Measurements from ENCODE around the gene PPP1CC. TPM values are rescaled to one million over a fixed set of nuclear protein-coding genes. Genes with fewer than 3 reads are reported as not detected.

Gene PPP1CC
- total RNA-seq, 4 donors from 2014 or later, result 87.3 to 127 (median 104) TPM

DNA sequence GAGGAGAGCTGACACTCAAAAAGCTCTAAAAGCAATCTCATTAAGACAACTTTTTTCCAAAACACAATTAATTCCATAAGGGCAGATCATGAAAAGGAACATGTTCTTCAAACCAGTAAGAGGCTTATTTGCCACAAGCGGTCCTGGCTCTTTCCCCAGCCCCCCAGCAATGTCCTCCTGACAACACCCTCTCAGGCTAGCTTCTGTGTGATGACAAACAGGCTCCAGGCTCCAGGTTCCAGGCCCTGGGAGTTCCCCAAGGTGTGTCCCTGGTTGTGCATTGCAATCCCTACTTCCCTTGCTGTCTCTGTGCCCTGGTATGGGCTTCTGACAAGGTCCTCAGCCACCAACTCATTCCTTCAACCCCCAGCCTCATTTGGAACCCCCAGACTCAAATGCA, 62.7 kb downstream of the PPP1CC start:
- ATAC-seq (ENCODE audit: low FRiP score) (no peak), DNase-seq (ENCODE audit: low spot score) (no peak)
- TF ChIP-seq, protein P1, sequence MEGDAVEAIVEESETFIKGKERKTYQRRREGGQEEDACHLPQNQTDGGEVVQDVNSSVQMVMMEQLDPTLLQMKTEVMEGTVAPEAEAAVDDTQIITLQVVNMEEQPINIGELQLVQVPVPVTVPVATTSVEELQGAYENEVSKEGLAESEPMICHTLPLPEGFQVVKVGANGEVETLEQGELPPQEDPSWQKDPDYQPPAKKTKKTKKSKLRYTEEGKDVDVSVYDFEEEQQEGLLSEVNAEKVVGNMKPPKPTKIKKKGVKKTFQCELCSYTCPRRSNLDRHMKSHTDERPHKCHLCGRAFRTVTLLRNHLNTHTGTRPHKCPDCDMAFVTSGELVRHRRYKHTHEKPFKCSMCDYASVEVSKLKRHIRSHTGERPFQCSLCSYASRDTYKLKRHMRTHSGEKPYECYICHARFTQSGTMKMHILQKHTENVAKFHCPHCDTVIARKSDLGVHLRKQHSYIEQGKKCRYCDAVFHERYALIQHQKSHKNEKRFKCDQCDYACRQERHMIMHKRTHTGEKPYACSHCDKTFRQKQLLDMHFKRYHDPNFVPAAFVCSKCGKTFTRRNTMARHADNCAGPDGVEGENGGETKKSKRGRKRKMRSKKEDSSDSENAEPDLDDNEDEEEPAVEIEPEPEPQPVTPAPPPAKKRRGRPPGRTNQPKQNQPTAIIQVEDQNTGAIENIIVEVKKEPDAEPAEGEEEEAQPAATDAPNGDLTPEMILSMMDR (IDR thresholded peaks at IDR 0.05), result no peak

DNA sequence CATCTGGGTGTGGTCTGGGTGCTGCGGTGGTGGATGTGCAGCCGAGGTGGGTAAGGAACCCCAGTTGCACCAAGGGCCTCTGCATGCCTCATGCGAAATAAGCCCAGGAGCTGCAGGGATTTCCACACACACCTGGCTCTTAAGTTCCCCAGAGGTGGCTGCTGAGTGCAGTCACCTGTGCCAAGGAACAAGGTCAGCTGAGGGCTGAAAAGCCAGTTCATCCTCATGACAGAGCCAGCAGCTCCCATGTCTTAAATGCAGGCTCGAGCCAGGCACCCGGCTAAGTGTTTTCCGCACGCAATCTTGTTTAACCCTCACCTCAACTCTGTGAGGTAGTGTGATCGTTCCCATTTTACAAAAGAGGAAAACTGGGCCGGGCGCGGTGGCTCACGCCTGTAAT, 63.5 kb downstream of the PPP1CC start:
- ATAC-seq (ENCODE audit: low FRiP score) (no peak), DNase-seq (ENCODE audit: low spot score) (no peak)
- TF ChIP-seq, protein P1 (IDR thresholded peaks at IDR 0.05), result no peak

GRCh38 chr12:110677982-110678381, 64.7 kb downstream of the PPP1CC start:
- TF ChIP-seq, protein P1 (IDR thresholded peaks at IDR 0.05), result no peak
- ATAC-seq (ENCODE audit: low FRiP score), result no peak

DNA sequence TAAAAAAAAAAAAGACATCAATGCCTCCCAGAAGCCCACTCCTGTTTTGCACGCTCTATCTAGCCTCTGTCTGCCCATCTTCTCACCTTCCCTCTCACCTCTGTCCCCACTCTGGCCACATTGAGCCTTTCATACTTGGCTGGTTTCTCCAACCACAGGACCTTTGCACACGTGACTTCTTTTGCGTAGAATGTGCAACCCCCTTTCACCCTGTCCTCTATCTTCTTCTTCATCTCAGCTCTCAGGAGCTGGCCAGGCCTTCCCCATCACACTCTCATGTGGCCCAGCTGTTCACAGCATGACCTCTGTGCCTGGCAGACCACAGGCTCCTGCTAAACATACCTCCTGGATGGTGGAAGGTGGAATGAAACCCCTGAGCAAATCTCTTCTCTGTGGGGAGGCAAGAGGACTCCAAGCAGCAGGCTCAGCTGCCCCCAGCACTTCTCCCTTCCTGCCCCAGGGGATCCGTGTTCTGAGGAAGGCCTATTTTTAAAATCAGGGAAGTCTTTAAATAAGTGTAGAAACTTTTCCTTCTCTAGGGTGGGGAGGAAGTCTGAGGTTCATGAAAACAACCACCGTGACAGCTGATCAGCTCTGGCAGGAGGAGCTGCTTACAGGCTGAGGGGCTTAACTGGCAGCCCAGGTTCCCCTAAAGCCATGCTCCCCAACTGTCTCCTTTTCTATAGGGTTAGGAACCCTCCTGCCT, 65.3 kb downstream of the PPP1CC start:
- DNase-seq (ENCODE audit: low spot score) (no peak), ATAC-seq (ENCODE audit: low FRiP score) (no peak)
- TF ChIP-seq, protein P1 (IDR thresholded peaks at IDR 0.05), result no peak

More at GRCh38 chr12:110677982-110678381, 64.7 kb downstream of the PPP1CC start:
- no peak for DNase-seq (ENCODE audit: low spot score)

GRCh38 chr12:110676171-110676570, 66.5 kb downstream of the PPP1CC start:
- TF ChIP-seq, protein P1 (IDR thresholded peaks at IDR 0.05), result no peak
- ATAC-seq (ENCODE audit: low FRiP score), result no peak

GRCh38 chr12:110670161-110670701, 72.5 kb downstream of the PPP1CC start:
- no peak for DNase-seq (ENCODE audit: low spot score)
- ATAC-seq (ENCODE audit: low FRiP score), result no peak
- TF ChIP-seq, protein P1 (IDR thresholded peaks at IDR 0.05), result no peak

More at GRCh38 chr12:110676171-110676570, 66.5 kb downstream of the PPP1CC start:
- no peak for DNase-seq (ENCODE audit: low spot score)

Other genes starting within 250 kb of the PPP1CC start
- gene VPS29, start 240.8 kb downstream of the PPP1CC start, total RNA-seq, result 10 to 100 TPM; 83.5 to 98.8 (median 86.8) TPM
- gene RAD9B, start 240.6 kb downstream of the PPP1CC start, total RNA-seq, result under 1 TPM in 2 of 4 donors, not detected in 2; 0.31 to 0.60 TPM
- 10 to 100 TPM; 20.8 to 49.1 (median 23.4) TPM for gene PPTC7, start 159.6 kb downstream of the PPP1CC start, total RNA-seq
- 10 to 100 TPM; 22.7 to 30.4 (median 25.6) TPM for gene TCTN1, start 128.8 kb downstream of the PPP1CC start, total RNA-seq
- 10 to 100 TPM; 10.9 to 15.6 (median 12.2) TPM for gene HVCN1, start 53.8 kb downstream of the PPP1CC start, total RNA-seq
- gene CCDC63, start 104.1 kb upstream of the PPP1CC start, total RNA-seq, result not detected
- gene MYL2, start 177.7 kb upstream of the PPP1CC start, total RNA-seq, result not detected